Measurements from ENCODE around the gene DCAF10.

The DCAF10 gene

GRCh38 chr9:37897665-37898064 lies 97.1 kb downstream of the DCAF10 start:
- Histone ChIP-seq H3K4me3 (ENCODE audit: insufficient read length, low read depth) (no peak overlapping the region), H3K27me3 (ENCODE audit: insufficient read depth, insufficient read length) (no peaks in the 10 kb centered on the region), H3K4me1 (ENCODE audit: insufficient read depth, insufficient read length) (no peaks in the 10 kb centered on the region), H3K9ac (ENCODE audit: insufficient read length, low read depth) (no peak overlapping the region), H3K9me3 (ENCODE audit: insufficient read depth, low read length) (no peaks in the 10 kb centered on the region), H3K36me3 (ENCODE audit: insufficient read depth, insufficient read length, low read length) (peaks cover 76% of the 10 kb centered on the region)
- TF ChIP-seq ZNF274 (IDR thresholded peaks at IDR 0.05; ENCODE audit: low read depth, low read length) (no peak), SUZ12 (IDR thresholded peaks at IDR 0.05; ENCODE audit: extremely low read depth, insufficient read depth, insufficient read length) (no peak), YY1 (IDR thresholded peaks at IDR 0.05; ENCODE audit: insufficient read depth, insufficient read length) (no peak)
- DNase-seq (ENCODE audit: low read depth, low spot score) = no peak

DNA sequence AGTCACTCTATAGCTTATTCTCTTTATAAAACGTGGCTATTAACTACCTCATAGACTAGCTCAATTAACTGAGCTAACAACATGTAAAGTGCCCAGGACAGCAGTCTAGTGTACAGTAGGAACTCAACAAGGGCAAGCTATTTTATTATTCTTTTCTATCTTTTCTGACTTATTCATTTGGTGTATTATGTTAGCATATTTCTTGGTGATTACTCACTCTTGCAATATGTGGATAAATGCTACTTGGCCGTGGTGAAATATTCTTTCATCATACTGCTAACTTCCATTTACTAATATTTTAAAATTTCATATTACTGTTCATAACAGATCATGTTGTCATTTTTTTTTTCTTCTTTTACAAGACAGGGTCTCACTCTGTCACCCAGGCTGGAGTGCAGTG lies 98.4 kb downstream of the DCAF10 start:
- no peaks in the 10 kb centered on the region for H3K27me3 ChIP-seq (ENCODE audit: insufficient read depth, insufficient read length)
- H3K9ac ChIP-seq (ENCODE audit: insufficient read length, low read depth) = no peak overlapping the region
- no peak for DNase-seq (ENCODE audit: low read depth, low spot score)
- no peaks in the 10 kb centered on the region for H3K9me3 ChIP-seq (ENCODE audit: insufficient read depth, low read length)
- peaks cover 62% of the 10 kb centered on the region for H3K36me3 ChIP-seq (ENCODE audit: insufficient read depth, insufficient read length, low read length)
- TF ChIP-seq SUZ12 (IDR thresholded peaks at IDR 0.05; ENCODE audit: extremely low read depth, insufficient read depth, insufficient read length) = no peak
- no peak for TF ChIP-seq ZNF274 (IDR thresholded peaks at IDR 0.05; ENCODE audit: low read depth, low read length)
- TF ChIP-seq YY1 (IDR thresholded peaks at IDR 0.05; ENCODE audit: insufficient read depth, insufficient read length) = no peak
- no peak overlapping the region for H3K4me3 ChIP-seq (ENCODE audit: insufficient read length, low read depth)
- H3K4me1 ChIP-seq (ENCODE audit: insufficient read depth, insufficient read length) = no peaks in the 10 kb centered on the region

- H3K4me3 ChIP-seq (ENCODE audit: insufficient read length, low read depth) = no peak overlapping the region
- H3K36me3 ChIP-seq (ENCODE audit: insufficient read depth, insufficient read length, low read length) = peaks cover 34% of the 10 kb centered on the region
- no peak for DNase-seq (ENCODE audit: low read depth, low spot score)
- peaks cover 4% of the 10 kb centered on the region for H3K27me3 ChIP-seq (ENCODE audit: insufficient read depth, insufficient read length)
- no peak for TF ChIP-seq SUZ12 (IDR thresholded peaks at IDR 0.05; ENCODE audit: extremely low read depth, insufficient read depth, insufficient read length)
- no peak for TF ChIP-seq ZNF274 (IDR thresholded peaks at IDR 0.05; ENCODE audit: low read depth, low read length)
- no peak for TF ChIP-seq YY1 (IDR thresholded peaks at IDR 0.05; ENCODE audit: insufficient read depth, insufficient read length)
- H3K9me3 ChIP-seq (ENCODE audit: insufficient read depth, low read length) = no peaks in the 10 kb centered on the region
- H3K4me1 ChIP-seq (ENCODE audit: insufficient read depth, insufficient read length) = peaks cover 5% of the 10 kb centered on the region
- no peak overlapping the region for H3K9ac ChIP-seq (ENCODE audit: insufficient read length, low read depth)
These were observed 101.5 kb downstream of the DCAF10 start for GRCh38 chr9:37902131-37902530.

DNA sequence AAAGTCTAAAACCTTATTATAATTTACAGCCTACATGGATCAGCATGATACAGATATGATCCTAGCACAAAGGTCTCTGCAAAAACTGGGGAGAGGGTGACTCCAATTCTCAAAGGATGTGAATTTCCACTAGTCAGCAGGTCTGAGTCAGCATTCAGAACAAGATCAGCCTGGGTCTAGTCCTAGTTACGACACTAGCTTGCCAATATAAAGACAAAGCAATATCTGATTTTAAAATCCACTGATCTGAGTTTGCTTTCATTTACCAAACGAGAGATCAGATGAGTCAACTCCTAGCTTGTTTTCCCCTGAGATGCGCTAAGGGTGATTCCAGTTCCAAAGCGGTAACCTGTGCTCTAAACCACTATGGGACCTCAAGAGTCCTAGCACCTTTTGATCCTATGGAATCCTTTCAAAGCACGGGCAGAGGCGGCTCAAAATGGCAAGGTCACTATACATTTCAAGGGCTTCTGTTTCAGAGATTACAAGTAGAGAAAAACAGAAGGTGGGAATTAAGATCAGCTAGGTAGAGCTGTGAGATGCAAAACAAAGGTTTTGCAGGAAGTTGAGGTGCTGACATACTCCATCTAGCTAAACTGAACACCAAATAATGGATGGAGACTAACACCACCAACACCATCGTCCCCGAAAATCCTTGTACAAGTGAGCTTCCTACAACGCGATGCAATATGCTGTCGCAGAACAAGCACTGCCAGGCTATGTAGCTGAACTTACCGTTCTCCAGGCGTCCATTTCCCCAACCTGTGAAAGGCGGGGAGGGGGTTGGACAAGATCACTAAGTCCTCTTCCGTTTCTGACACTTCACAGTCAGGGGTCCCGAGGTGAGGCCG lies 102.4 kb downstream of the DCAF10 start:
- no peaks in the 10 kb centered on the region for H3K9me3 ChIP-seq (ENCODE audit: insufficient read depth, low read length)
- H3K9ac ChIP-seq (ENCODE audit: insufficient read length, low read depth) = peak overlapping the region; percentile 95
- H3K4me3 ChIP-seq (ENCODE audit: insufficient read length, low read depth) = peak overlapping the region; percentile 92
- peaks cover 4% of the 10 kb centered on the region for H3K27me3 ChIP-seq (ENCODE audit: insufficient read depth, insufficient read length)
- no peak for TF ChIP-seq ZNF274 (IDR thresholded peaks at IDR 0.05; ENCODE audit: low read depth, low read length)
- TF ChIP-seq YY1 (IDR thresholded peaks at IDR 0.05; ENCODE audit: insufficient read depth, insufficient read length) = no peak
- DNase-seq (ENCODE audit: low read depth, low spot score) = no peak
- peaks cover 5% of the 10 kb centered on the region for H3K4me1 ChIP-seq (ENCODE audit: insufficient read depth, insufficient read length)
- H3K36me3 ChIP-seq (ENCODE audit: insufficient read depth, insufficient read length, low read length) = peaks cover 28% of the 10 kb centered on the region

GRCh38 chr9:37903647-37904444 lies 103.2 kb downstream of the DCAF10 start, which contains the start of gene SLC25A51:
Gene SLC25A51, minus strand, starts transcription at chr9:37904127. Its CDS starts 15,577 bp downstream, at chr9:37888550.
- TF ChIP-seq SUZ12 (IDR thresholded peaks at IDR 0.05; ENCODE audit: extremely low read depth, insufficient read depth, insufficient read length) = no peak
- TF ChIP-seq ZNF274 (IDR thresholded peaks at IDR 0.05; ENCODE audit: low read depth, low read length) = no peak
- peak; percentile 70 for TF ChIP-seq YY1 (IDR thresholded peaks at IDR 0.05; ENCODE audit: insufficient read depth, insufficient read length)
- Histone ChIP-seq H3K4me1 (ENCODE audit: insufficient read depth, insufficient read length) (peaks cover 5% of the 10 kb centered on the region), H3K9me3 (ENCODE audit: insufficient read depth, low read length) (no peaks in the 10 kb centered on the region), H3K36me3 (ENCODE audit: insufficient read depth, insufficient read length, low read length) (peaks cover 25% of the 10 kb centered on the region), H3K9ac (ENCODE audit: insufficient read length, low read depth) (peak within 1 kb of the TSS; percentile 95), H3K4me3 (ENCODE audit: insufficient read length, low read depth) (peak within 1 kb of the TSS; percentile 92), H3K27me3 (ENCODE audit: insufficient read depth, insufficient read length) (peaks cover 4% of the 10 kb centered on the region)
- peak; percentile 96 for DNase-seq (ENCODE audit: low read depth, low spot score)

GRCh38 chr9:37904445-37905130 lies 104.0 kb downstream of the DCAF10 start:
- no peaks in the 10 kb centered on the region for H3K9me3 ChIP-seq (ENCODE audit: insufficient read depth, low read length)
- peak overlapping the region; percentile 95 for H3K9ac ChIP-seq (ENCODE audit: insufficient read length, low read depth)
- H3K4me1 ChIP-seq (ENCODE audit: insufficient read depth, insufficient read length) = peaks cover 5% of the 10 kb centered on the region

More at GRCh38 chr9:37904445-37905130, 104.0 kb downstream of the DCAF10 start:
- H3K27me3 ChIP-seq (ENCODE audit: insufficient read depth, insufficient read length) = peaks cover 4% of the 10 kb centered on the region
- TF ChIP-seq SUZ12 (IDR thresholded peaks at IDR 0.05; ENCODE audit: extremely low read depth, insufficient read depth, insufficient read length) (no peak), YY1 (IDR thresholded peaks at IDR 0.05; ENCODE audit: insufficient read depth, insufficient read length) (no peak), ZNF274 (IDR thresholded peaks at IDR 0.05; ENCODE audit: low read depth, low read length) (no peak)
- DNase-seq (ENCODE audit: low read depth, low spot score) = no peak
- H3K36me3 ChIP-seq (ENCODE audit: insufficient read depth, insufficient read length, low read length) = peaks cover 18% of the 10 kb centered on the region
- peak overlapping the region; percentile 92 for H3K4me3 ChIP-seq (ENCODE audit: insufficient read length, low read depth)
